A549 (cell line): Measurements from ENCODE around the gene TSHB.

Experiments
- BHLHE40 ChIP-seq: IDR thresholded peaks from 2 replicates; pipeline ENCODE4 v1.6.1; 2012; ENCODE audit warnings: low read depth, low read length, inconsistent platforms
- CTCF ChIP-seq: fragments of >200 bp; sonication (Bioruptor Twin); formaldehyde crosslinking; IDR thresholded peaks from 3 replicates; pipeline ENCODE4 v1.5.1; 2016
- POLR2A ChIP-seq: IDR thresholded peaks from 2 replicates; pipeline ENCODE4 v1.6.1; 2012; ENCODE audit warnings: mild to moderate bottlenecking, low read length

GRCh38 chr1:114986286-114986685 lies 43.3 kb upstream of the TSHB start:
- TF ChIP-seq CTCF (no peak), POLR2A (no peak), BHLHE40 (no peak)
